Activated CD4-positive, alpha-beta T cell treated with anti-CD3 and anti-CD28 coated beads, Interleukin-2, amount 50 U/mL, for 1 hour (primary cell): ENCODE data around the gene POU2F3.

ENCODE experiments used
- DNase-seq: peaks from one replicate; pipeline ENCODE4 v3.0.0-alpha.2; 2020

The POU2F3 gene

DNA sequence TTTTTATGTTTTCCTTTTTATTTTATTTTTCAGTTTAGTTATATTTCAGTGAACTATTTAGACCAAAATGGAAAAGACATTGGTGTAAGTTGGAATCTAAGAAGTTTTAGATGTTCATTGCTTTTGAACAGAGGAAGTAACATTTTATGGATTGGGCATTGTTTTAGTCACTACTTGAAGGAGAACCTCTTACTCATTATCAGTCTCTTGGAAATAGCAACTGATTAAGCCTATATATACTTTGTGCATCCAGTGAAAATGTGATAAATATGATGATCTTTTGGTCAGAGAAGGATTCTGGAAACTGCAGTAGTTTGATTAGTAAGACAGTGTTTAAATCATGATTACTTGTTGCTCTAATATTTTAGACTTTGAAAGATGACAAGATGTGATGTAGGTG is 110.7 kb downstream of the POU2F3 start:
- DNase-seq, result no peak

DNA sequence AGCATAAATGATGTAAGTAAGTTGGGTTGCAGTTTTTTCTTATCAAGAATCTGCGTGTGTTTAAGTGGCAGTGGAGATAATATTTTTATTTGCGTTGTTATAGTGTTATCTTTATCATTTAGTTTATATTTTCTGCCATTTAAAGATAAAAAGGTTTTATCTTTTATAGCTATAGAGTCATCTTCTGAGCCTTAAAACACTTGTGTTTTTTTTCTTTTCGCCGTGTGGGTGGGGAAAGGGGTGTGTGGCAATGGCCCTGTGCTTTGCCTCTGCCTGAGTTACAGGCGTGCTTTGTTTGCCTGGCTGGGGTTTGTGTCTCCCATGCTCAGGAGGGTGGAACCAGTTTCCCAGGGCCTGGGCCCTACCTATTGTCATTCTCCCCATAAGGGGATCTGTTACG is 112.5 kb downstream of the POU2F3 start:
- no peak for DNase-seq

DNA sequence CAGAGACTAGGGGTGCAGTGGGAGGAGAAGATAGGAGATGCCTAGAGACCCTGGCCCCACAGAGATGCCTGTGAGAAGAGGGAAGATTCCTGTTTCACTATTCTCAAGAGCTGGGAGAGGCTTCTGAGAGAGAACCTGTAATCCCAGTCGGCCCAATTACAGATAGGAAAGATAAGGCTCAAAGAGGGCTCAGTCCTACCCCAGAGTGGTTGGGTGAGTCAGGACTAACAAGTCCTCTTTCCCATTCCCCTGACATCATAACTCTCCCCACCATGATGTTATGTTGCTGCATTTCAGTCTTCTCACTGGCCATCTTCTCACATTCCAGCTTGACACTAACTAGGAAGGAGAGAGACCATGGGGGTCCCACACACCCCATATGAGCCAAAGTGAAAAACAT is 114.1 kb downstream of the POU2F3 start:
- no peak for DNase-seq

DNA sequence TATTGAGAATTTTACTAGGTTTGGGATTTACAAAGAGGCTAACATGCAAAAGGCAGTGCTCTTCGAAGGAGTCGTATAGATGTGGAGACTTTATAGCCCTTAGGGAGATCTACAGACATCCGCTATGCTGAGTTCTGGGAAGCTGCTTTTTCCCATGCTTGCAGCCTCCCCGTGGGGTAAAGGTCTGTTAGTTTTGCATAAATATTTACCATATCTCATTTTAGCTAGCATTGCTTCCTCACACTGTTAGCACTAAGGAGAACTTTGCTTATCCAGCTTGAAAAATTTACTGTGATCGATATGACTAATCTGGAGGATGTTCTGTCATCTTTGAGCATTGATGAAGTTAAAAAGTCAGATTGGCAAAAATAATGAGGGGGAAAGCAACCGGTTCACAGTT is 114.8 kb downstream of the POU2F3 start:
- no peak for DNase-seq

DNA sequence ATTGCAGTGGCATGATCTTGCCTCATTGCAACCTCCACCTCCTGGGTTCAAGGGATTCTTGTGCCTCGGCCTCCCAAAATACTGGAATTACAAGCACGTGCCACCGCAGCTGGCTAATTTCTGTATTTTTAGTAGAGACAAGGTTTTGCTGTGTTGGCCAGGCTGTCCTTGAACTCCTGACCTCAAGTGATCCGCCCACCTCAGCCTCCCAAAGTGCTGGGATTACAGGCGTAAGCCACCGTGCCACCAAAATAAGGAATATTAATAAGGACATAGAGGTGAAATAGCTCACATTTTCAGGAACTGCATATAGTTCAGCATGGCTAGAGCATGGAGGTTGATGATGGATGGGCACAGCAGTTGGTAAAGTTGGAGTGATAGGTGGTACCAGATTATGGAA is 117.7 kb downstream of the POU2F3 start:
- no peak for DNase-seq

DNA sequence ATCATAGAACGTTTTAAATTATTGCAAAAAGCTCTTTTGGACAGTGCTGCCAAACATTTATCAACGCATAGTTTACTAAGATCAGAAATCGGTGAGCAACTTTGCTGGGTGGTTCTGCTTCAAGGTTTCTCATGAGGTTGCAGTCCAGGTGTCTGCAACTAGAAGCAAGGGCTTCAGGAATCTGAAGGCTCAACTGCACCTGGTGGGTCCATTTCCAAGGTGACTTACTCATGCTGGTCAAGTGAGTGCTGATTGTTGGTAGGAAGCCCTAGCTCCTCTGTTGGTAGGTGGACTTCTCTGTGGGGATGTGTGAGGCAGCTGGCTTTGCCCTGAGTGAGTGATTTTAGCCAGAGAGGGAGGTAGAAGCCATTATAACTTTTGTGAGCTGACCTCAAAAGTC is 118.8 kb downstream of the POU2F3 start:
- DNase-seq, result no peak

DNA sequence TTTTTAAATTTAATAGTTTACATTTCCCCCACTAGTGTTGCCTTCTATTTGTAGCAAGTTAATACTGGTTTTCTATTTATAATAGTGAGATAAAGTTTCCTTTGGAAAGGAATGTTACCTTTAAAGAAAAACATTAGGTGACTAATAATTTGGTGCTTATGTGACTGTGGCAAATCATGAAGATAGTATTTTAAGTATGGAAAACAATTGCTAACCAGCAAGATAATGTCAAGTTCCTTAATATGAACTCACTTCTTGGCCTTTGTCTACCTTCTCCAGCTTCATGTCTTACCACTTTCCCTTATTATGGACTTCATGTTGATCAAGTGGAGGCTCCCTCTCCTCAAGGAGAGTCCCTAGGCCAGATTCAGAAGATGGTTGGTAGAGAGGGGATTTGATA is 123.5 kb downstream of the POU2F3 start:
- DNase-seq, result no peak

DNA sequence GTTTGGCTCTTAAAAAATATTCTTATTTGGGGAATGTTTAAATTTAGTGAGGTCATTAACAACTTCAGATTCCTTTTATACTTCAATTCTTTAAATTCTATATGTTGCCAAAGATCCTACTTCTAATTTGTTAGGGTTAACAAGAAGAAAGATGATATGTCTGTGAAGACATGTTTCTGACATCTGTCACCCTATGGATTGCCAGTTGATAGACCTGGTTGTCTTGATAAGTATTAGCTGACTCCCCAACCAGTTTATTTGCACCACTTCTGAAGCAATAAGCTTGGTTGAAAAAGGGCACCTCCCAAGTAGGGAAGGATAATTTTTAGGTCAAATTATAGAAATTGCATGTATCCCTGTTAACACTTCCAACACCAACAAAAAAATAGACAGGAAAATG is 125.6 kb downstream of the POU2F3 start:
- no peak for DNase-seq
